Fibroblast of mammary gland (primary cell): Measurements from ENCODE around the gene KCNJ6.

Experiments
- DNase-seq: peaks from one replicate; pipeline ENCODE4 v3.0.0-alpha.2; 2010; ENCODE audit warnings: low read depth
- H3K4me3 ChIP-seq: 2 replicates; pipeline ENCODE4 v1.5.1; 2011; ENCODE audit warnings: low read depth, mild to moderate bottlenecking, low read length, moderate library complexity; ENCODE audit not compliant: control insufficient read depth
- TF ChIP-seq, protein P1 (sequence below): conservative IDR thresholded peaks from 2 replicates; pipeline ENCODE4 v1.5.1; 2011; ENCODE audit warnings: low read depth, low read length, inconsistent platforms; ENCODE audit not compliant: control insufficient read depth, insufficient read depth

KCNJ6 gene

DNA sequence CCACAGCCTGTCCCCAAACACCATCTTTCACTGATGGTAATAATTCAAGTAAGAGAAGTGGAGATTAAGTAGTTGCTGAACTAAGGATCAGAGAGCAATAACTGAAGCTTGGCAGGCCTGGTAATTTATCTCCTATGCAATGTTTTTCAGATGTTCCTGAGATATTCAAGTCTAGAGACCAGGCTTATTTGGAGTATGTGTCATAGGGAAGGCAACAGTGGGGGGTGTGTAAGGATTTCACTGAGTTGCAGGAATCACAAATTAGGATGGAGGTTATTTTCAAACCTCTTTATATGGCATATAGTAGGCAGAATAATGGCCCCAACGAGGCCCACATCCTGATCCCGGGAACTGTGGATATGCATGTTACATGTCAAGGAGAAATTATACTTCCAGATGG is 171.7 kb downstream of the KCNJ6 start:
- TF ChIP-seq, protein P1, sequence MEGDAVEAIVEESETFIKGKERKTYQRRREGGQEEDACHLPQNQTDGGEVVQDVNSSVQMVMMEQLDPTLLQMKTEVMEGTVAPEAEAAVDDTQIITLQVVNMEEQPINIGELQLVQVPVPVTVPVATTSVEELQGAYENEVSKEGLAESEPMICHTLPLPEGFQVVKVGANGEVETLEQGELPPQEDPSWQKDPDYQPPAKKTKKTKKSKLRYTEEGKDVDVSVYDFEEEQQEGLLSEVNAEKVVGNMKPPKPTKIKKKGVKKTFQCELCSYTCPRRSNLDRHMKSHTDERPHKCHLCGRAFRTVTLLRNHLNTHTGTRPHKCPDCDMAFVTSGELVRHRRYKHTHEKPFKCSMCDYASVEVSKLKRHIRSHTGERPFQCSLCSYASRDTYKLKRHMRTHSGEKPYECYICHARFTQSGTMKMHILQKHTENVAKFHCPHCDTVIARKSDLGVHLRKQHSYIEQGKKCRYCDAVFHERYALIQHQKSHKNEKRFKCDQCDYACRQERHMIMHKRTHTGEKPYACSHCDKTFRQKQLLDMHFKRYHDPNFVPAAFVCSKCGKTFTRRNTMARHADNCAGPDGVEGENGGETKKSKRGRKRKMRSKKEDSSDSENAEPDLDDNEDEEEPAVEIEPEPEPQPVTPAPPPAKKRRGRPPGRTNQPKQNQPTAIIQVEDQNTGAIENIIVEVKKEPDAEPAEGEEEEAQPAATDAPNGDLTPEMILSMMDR: no peak
- no peak overlapping the region for H3K4me3 ChIP-seq

DNA sequence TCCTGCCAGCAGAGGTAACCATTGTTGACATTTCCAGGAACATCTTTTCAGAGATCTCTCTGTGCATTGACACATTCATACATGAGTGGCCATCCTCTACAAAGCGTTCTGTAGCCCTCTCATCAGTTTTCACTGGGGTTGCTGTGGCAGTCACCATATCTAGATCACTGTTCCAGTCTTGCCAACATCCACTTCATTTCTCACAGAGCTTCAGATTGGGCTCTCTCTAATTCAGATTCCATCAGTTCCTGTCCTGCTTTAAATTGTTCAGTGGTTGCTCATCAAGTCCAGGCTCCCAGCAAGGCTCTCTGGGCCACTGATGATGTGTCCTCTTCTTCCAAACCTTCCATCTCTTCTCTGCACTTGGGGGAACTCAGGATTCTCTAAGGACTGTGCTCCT is 173.7 kb downstream of the KCNJ6 start:
- no peak overlapping the region for H3K4me3 ChIP-seq
- DNase-seq: no peak
- TF ChIP-seq, protein P1: no peak

More for the DNA sequence above, 171.7 kb downstream of the KCNJ6 start:
- DNase-seq: no peak

DNA sequence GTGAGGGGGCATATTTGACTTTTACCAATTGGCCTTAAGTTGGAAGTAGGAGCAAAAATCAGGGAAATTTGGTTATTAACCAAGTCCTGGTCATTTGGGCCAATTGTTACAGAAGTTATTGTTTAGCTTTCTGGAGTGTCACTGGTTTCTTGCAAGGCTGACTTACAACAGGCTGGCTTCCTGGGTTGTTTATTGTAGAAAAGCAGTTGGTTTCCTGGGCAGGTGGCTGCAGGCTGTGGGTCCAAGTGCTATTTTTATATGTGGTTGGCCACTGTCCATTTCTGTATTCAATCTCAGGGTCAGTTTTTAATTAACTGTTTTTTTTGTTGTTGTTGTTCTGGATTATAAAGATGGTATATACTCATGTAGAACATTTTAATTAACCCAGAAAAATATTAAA is 174.1 kb downstream of the KCNJ6 start:
- TF ChIP-seq, protein P1: no peak
- no peak for DNase-seq

DNA sequence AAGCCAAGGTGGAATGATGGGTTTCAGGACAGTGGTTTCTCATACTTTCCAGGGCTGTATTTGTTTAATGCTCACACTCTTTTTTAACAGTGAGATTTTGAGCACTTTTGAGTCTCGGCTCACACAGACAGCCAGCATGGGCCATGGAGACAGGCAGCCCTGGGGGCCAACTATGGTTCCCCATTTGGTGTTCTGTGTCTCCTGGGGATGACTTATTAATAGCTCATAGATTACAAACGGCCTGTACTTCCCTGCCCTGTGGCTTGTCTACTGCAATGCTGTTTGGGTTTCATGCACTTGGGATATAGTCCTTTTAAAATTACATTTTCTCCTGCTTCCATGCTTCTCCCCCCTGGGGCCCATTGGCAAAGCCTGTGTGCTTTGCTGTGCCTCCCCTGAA is 178.3 kb downstream of the KCNJ6 start:
- TF ChIP-seq, protein P1: no peak

More for the DNA sequence above, 174.1 kb downstream of the KCNJ6 start:
- no peak overlapping the region for H3K4me3 ChIP-seq

DNA sequence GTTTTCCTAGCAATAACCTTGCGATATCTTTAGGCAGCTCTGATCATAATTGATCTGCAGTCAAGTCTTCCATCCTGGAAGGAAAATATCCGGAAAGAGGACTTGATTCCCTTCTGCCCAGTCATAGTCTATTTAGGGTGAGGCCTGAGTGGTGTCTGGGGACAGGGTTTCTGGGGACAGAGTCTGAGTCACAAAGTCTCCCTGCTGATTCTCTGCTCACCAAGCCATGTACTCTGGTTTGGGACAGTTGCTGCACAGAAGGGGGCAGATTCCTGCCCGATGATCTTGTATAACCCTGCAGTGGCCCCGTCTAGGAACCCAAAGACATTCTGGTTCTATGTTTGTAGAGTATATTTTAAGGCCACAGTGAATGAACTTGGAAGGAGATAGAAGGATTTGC is 178.8 kb downstream of the KCNJ6 start:
- TF ChIP-seq, protein P1: no peak
- no peak overlapping the region for H3K4me3 ChIP-seq
- DNase-seq: no peak

More for the DNA sequence above, 178.3 kb downstream of the KCNJ6 start:
- DNase-seq: no peak
- H3K4me3 ChIP-seq: no peak overlapping the region

DNA sequence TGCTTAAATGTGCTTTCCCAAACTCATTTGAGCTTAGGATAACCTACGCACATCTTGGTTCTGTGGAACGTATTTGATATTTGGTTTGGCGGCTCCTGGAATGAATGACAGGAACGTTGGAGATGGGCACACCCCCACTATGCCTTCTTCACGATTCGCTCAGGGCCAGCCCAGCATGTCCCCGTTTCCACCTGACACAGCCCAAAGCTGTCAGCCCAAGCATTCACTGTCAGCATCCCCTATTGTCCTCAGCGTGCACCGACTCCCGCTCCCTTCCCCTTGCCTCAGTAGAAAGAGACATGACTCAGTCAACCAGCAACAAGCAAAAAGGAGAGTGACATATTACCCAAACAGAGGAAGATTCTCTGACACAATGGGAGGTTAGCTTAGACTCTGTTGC is 181.4 kb downstream of the KCNJ6 start:
- TF ChIP-seq, protein P1: no peak
- no peak overlapping the region for H3K4me3 ChIP-seq
- DNase-seq: no peak

DNA sequence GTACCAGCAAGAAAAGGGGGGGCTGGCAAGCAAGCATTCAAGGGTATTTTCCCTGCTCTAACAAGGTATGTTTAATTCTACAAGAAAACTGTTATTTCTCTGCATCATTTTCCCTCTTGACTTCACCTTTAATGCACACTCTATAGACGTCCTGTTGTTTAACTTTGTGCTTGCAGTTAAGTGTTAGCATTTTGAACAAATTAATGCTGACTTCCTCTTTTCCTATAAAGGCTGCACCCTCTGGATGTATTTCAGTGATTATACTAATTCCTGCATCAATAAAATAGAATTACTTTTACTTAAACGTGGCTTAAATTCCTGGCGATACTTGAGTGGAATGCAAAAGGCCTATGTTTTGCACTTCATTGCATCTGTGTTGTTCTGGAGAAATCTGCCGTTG is 183.3 kb downstream of the KCNJ6 start:
- TF ChIP-seq, protein P1: no peak
- DNase-seq: no peak
- no peak overlapping the region for H3K4me3 ChIP-seq
